Fibroblast of pulmonary artery (primary cell): ENCODE data around the gene SEC16B.

ENCODE experiments used
- DNase-seq: peaks from one replicate; pipeline ENCODE4 v3.0.0-alpha.2; 2010; ENCODE audit warnings: low read depth
- H3K4me3 ChIP-seq: replicated peaks from 2 replicates; pipeline ENCODE4 v1.5.1; 2011; ENCODE audit warnings: low read depth, mild to moderate bottlenecking, control low read depth, low read length, moderate library complexity
- CTCF ChIP-seq: IDR thresholded peaks from 2 replicates; pipeline ENCODE4 v1.5.1; 2011; ENCODE audit warnings: mild to moderate bottlenecking, control low read depth, low read length, inconsistent platforms; ENCODE audit errors: missing control alignments

Gene SEC16B

GRCh38 chr1:178010674-178011464, 41.0 kb upstream of the SEC16B start:
- no peak for DNase-seq
- no peak for TF ChIP-seq CTCF
- H3K4me3 ChIP-seq: no peak overlapping the region

GRCh38 chr1:178006043-178006442, 36.2 kb upstream of the SEC16B start:
- no peak for TF ChIP-seq CTCF
- no peak overlapping the region for H3K4me3 ChIP-seq
- no peak for DNase-seq

DNA sequence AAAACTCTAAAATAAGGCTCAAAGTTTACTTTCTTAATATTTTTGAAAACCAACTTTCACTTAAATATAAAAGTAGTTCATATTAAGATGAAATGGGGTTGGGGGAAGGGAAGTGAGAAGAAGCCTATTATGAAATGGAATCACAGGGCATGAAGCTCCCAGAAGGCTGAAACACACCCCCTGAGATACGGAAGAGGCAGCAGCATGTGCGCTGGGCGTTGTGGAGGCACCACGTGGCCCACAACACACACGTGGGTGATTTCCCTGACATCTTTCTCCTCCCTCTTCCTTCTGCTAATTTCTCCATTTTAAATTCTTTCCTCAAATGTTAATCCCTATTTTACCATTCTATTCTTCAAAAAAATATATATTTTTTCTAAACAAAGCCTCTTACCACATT, 35.6 kb upstream of the SEC16B start:
- TF ChIP-seq CTCF: no peak
- no peak overlapping the region for H3K4me3 ChIP-seq

GRCh38 chr1:178004926-178005391, 35.1 kb upstream of the SEC16B start:
- TF ChIP-seq CTCF: no peak
- DNase-seq: peak; percentile 10
- no peak overlapping the region for H3K4me3 ChIP-seq

More for the DNA sequence above, 35.6 kb upstream of the SEC16B start:
- no peak for DNase-seq

DNA sequence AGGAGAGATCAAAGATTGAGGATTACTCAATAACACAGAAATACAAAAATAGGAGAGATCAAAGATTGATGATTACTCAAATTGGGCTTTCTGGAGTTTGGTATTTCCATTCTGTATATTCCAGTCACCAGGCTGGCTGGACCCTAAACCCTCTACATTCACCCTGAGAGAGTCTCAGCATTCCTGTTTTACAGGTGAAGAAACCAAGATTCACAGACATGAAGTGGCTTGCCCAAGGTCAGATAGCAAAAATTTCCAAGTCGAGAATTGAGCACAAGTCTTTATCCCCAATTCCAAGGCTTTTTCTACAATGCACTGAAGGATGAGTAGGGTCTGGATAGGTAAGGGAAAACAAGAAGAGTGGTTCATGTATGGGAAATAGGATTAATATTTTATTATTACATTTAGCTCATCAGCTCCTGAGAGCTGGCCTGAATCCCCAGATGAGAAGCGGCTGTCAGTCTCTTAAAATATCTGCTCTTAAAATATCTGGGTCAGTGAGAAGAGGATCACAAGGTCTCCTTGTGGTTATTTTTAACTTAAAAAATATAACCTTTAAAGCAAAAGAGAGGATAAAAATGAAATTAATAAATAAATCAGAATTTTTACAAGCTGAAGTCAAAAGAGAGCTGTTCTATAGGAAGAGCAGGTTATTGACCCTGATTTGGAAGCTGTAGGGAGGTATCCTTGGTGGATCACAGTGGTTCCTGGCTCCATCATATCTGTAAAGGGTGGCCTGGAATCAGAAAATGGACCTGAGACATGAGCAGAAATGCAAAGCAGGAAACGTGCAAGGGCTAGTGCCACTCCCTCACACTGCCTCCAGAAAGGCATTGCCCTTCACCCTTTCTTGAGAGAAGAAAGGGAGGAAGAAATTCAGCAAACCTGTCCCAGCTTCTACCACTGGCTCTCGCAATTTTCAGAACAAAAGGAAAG, 29.1 kb upstream of the SEC16B start:
- H3K4me3 ChIP-seq: no peak overlapping the region
- TF ChIP-seq CTCF: no peak
- DNase-seq: no peak

- H3K4me3 ChIP-seq: no peak overlapping the region
- no peak for TF ChIP-seq CTCF
- DNase-seq: no peak
These were observed 27.1 kb upstream of the SEC16B start for GRCh38 chr1:177996957-177997356.
